Adrenal gland (tissue), 5 donors: ENCODE data around the gene WDR19.

ENCODE experiments used
- CTCF ChIP-seq, 6 experiments: fragments of 450-650 bp in 4 of 6; fragments of 200-600 bp in 2 of 6; sonication (generic) in 1 of 6; IDR thresholded peaks; 1 replicate in 5 of 6; 2 replicates in 1 of 6; pipeline versions ENCODE4 v1.5.1 to v1.8.0; 2016 to 2021; ENCODE audit warnings: antibody characterized with exemption in 6 of 6, mild to moderate bottlenecking in 2 of 6, moderate library complexity in 1 of 6
- POLR2A ChIP-seq, 2 donors: fragments of 450-650 bp; IDR thresholded peaks; one replicate each; pipeline ENCODE4 v1.6.1; 2017; ENCODE audit warnings: antibody characterized with exemption in 2 of 2, mild to moderate bottlenecking in 2 of 2, moderate library complexity in 1 of 2
- donor health status: DM: no; HTN: no; CAD: no.

- TF ChIP-seq CTCF (IDR thresholded peaks at IDR 0.05) (no peak), POLR2A (IDR thresholded peaks at IDR 0.05) (no peak)
These were observed 123.8 kb downstream of the WDR19 start for GRCh38 chr4:39305912-39306677.
